ENCODE data around the gene RNLS.
"Not testable (repeated sequence)": the region's sequence is repeated elsewhere in the genome, so short reads cannot be mapped to it uniquely, and the experiment has no call there.

RNLS gene

DNA sequence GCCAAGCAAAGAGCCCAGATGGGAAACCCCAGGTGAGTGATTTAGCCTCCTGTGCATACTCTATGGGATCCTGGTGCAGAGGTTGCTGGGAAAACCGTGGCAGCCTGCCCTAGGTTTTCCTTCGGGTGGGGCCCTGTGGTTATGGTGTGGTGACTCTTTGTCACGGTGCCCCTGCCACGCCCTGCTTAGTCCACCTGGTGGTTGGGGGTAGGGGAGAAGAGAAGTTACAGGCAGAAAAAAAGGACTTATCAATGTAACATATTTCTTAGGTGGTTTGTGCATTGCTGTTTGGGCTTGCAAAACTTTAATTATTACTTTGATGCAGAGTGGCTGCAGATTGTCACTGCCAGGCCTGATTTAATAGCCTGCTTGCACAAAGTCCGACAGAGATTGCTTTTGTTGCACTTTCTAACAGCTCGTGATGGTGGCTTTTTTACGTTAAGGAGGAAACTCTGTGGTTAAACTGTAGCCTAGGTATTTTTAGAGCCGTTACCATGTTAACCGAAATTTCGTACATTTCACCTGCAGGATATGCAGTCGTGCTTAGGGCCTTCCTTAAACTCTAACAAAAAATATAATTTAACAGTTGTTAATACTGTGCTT lies 197.4 kb downstream of the RNLS start:
- peak; percentile 84 to 89 for DNase-seq

DNA sequence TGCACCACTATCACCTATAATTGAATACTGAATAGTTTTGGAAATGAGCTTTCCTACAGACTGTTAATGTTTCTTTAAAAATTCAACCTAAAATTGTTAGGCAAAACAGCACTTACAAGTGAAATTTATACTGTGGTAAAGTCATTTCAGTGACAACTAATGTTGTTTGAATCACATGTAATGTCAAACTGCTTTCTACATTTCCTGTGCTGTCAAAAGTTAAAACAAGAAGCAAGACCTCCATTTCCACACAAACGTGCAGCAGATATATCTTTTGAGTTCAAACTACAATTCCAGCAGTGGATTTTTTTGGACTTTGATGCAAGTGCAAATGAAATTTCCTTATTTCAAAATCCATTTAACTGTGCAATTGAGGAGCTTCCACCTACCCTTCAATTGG lies 199.8 kb downstream of the RNLS start:
- peak in 1 of 2 experiments; percentile 27 for DNase-seq

DNA sequence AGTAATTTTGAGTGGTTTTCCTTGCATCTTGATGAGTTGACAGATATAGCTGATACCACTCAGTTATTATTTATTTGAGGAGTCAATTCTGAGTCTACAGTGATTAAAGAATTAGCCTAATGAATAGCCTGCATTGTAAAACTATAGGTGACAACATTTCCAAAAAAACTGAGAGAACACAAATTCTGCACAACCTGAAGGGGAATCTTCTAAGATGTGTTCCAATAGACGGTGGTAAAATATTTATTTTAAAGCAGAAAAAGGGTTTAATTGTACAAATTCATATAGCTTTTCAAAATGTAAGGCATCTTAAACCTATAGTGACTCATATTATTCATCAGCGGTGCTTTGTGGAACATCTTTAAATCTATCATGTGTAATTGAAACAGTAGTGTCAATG lies 200.4 kb downstream of the RNLS start:
- no peak for DNase-seq

DNA sequence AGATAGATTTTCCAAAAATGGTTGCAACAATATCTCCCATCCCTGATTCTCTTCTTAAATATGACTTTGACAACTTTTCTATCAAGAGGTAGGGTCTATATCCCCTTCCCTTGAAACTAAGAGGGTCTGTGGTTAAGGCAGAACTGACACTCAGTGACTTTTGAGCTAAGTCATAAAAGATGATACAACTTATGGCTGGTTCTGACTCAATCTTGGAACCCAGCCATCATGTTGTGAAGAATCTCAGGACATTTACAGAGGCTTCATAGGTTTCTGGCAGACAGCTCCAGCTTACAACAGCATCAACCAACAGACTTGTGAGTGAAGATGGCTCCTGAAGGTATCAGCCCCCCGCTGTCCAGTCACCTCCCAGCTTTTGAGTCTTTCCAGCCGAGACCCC lies 203.5 kb downstream of the RNLS start:
- DNase-seq = no peak

DNA sequence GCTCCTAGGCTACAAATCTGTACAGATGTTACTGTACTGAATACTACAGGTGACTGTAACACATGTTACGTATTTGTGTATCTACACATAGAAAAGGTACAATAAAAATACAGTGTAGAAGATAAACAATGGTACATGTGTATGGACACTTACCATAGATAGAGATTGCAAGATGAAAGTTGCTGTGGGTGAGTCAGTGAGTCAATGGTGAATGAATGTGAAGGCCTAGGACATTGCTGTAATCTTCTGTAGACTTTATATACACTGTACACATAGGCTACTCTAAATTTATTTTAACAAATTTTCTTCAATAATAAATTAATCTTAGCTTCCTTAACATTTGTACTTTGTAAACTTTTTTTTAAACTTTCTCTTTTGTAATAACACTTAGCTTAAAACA lies 205.6 kb downstream of the RNLS start:
- no peak for DNase-seq

DNA sequence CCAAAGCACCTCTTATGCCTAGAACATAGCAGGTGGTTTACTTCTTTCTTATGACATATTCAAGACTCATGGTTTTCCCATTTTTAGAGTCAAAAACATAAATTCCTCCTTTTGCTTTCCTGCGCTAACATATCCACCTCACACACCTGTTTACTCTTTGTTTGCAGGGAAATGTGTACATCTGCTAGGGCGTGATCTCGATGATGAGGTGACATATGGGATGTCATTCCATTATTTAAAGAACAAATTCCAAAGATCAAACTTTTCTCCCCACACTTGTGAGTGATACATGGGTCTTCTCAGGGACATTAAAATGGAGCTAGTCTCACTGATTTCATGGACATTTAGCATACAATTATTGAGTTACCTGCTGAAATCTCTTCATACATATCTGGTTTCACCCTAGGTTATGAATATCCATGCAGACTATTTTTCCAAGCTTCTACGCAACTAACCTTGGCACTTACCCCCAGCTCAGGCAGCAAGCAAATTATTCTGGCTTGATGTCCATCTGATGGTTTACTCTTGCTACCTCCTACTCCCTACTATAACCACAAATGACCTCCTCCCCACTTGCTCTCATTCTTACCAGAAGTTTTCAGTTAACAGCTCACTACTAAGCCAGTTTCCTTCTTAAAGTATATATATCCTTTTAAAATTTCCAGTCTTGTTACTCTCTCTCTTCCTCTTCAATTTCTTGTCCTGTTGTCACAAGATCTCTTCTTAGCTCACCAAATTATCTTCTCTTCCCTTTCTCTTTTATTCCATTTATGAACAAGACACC lies 208.5 kb downstream of the RNLS start:
- DNase-seq = no peak

DNA sequence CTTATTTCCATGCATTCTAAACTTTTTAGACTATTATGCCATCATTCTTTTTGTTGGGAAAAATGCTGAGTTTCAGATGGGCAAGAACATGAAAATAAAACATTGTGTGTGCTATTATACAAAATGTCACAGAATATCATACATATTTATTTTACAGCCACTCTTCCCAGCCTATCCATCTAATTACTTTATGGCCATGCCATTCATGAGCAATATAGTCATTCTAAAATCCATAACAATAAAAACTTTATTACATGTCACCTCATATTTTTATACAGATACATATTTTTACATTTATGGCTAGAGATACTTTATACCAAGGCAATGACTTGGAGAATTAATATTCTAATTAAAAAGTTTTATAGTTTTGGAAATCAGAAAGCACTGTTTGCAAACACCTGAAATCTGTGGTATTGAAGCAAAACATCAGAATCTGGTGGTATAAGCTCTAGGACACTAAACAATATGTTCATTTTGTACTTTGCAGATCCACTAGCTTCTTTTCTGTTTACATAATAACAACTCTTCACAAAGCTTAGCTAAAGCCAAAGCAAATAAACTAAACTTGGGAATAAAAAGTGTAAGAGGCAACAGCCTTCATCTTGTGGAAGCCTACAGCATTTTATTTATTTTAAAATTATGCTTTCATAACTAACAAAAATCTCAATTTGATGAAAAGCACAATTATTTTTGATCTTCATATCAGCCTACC lies 210.1 kb downstream of the RNLS start:
- no peak for DNase-seq

DNA sequence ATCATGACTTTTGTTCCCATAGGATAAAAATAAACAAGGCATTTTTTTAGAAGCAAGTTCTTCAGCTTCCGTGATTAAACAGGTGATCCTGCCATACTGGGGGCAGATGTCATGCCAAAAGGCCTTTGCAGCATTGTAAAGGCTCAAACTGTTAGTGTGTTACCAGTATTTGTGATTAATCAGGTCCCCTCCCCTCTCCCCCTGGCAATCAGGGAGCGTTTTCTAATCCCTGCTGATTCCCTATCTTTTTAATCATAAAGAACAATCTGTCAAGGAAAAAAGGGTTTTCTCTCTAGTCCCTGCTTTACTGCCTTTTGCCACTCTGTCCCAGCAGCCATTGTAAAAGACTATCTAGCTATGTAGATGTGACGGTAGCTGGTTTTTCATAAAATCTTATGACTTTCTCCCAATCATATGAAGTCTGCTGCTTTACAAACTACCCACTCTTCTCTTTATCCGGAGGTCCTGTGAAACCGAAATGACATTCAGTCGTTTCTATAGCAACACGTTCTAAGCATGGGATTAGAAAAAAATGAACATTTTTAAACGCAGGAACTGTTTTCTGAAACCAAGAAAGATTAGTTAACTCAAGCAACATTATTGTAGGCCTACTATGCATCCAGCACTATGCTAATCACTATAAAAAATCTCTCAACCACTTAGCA lies 210.9 kb downstream of the RNLS start:
- DNase-seq = no peak

DNA sequence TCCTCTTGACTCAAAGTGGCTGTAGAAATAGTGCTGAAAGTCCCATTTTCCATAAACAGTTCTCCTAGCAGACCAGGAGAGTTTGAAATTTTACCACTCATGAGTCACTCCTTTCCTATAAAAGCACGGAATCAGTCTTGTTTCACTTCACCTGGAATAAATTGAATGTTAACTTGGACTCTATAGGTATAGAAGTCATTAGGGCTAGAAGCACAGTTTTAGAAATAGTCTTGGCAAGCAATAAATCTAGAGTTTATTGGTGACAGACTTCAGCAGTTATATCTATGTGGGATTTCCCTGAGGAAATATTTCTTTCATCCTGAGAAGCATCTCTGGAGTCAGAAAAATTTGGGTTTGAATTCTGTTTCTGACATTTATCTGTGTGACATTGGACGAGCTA lies 212.4 kb downstream of the RNLS start:
- no peak for DNase-seq

DNA sequence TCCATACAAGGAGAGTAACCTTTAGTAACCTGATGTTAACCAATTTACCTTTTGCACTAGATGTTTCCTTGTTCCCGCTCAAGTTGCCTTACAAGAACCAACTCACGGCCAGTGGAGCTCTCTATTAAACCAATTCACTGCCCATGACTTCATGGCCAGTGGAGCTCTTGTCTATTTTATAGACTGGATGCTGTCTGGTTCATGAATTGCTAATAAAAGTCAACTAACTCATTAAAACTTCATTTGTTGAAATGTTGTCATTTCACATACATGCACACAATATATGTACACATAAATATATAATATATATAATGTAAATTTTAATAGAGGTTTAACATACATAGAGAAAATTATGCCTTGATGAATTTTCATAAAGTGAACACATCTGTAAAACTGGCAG lies 216.3 kb downstream of the RNLS start:
- DNase-seq = no peak

DNA sequence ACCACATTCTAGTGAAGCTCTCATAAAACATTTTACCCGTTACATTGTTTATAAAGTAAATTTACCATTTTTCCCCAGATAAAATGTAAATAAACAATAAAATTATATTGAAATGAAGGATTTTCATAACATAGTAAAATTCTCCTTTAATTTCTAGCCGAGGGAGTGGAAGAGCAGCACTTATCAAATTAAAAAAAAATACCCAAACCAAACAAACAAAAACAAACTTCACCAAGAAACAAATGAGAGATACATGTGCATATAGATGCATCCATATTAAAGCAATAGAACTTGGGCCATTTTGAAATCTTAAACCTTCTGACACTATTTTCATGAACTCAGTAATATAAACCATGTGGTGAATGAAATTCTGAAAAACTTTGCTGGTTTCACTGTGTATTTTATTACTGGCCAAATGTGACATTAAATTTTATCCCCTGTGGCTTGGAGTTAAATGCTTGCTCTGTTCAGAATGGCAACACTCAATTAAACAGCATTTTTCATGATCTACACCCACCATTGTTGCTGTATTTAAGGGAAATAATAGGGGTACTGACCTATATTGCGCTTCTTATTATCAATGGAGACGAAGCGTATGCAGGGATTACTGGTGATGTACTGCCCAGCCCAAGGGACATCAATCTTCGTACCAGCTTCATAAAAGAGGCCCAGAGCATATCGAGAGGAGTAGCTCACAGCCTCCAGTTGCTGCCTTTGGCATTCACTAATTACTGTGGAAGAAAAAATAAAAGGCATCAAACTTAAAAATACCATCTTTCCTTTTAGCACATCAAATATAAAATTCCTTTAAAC lies 220.9 kb downstream of the RNLS start:
- DNase-seq = no peak

DNA sequence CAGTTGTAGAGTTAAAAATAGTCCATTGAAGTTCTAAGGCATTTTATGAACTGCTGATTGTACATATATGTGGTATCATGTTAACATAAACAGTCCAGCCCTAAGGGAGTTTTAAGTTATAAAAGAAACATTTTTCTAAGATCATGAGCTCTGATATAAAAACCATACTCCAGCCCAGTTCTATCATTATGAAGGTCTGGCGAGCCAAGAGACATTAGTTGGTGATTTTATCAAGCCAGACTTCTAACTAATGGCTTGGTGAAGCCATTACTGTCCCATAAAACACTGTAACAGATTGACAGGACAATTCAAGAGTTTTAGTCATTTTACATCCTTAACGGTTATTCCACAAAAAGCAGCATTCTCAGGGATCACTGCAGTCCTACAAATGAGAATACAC lies 221.6 kb downstream of the RNLS start:
- no peak for DNase-seq

DNA sequence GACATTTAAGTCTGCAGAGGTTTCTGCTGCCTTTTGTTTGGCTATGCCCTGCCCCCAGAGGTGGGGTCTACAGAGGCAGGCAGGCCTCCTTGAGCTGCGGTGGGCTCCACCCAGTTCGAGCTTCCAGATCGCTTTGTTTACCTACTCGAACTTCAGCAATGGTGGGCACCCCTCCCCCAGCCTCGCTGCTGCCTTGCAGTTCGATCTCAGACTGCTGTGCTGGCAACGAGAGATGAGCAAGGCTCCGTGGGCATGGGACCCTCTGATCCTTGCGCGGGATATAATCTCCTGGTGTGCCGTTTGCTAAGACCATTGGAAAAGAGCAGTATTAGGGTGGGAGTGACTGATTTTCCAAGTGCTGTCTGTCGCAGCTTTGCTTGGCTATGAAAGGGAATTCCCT lies 227.4 kb downstream of the RNLS start:
- not testable (repeated sequence) for DNase-seq

DNA sequence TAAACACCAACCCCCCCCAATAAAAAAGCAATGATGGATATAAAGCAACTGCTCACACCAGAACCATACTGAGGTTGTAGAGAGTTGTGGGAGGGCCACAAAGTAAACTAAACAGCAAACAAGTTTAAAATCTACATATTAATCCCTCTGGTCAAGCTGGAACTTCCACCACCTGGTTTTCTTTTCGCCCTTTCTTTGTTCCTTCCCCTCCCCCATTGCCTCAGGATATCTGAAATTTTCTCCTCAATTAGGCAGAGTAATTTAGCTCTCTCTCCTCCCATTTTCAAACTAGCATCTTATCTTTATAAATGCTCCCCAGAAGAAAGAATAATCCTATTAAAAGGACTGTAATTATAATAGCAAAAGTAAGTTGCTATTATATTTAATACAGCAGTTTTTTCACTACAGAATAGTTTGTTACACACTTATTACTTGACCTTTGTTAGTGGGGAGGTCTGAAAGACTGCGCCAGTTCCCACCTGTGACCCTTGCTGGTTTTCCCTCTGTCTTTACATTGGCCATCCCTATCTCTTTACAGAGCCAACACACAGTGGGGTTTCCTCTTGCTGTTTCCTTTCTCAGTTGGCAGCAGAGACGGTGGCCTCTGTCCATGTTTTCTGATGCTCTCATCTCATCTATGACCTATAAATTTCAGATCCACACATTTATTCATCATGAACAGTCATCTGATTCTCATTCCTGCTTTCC lies 235.4 kb downstream of the RNLS start:
- no peak for DNase-seq

DNA sequence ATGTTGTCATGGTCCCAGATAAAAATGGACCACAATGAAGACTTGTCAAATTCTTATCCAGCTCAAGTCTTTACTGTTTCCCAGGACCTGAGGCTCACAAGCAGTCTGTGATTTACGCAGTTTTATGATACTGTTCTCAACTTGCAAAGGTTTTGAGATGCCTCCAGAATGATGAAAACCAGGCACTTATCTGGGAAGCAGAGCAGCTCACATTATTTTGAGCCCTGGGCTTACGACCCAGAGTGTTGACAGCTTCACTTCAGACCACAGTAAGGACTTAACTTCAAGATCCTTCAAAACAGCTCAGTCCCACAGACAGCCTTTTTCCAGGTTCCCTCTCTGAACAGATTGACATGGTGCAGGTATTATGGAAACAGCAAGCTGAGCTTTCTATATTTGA lies 236.1 kb downstream of the RNLS start:
- no peak for DNase-seq

DNA sequence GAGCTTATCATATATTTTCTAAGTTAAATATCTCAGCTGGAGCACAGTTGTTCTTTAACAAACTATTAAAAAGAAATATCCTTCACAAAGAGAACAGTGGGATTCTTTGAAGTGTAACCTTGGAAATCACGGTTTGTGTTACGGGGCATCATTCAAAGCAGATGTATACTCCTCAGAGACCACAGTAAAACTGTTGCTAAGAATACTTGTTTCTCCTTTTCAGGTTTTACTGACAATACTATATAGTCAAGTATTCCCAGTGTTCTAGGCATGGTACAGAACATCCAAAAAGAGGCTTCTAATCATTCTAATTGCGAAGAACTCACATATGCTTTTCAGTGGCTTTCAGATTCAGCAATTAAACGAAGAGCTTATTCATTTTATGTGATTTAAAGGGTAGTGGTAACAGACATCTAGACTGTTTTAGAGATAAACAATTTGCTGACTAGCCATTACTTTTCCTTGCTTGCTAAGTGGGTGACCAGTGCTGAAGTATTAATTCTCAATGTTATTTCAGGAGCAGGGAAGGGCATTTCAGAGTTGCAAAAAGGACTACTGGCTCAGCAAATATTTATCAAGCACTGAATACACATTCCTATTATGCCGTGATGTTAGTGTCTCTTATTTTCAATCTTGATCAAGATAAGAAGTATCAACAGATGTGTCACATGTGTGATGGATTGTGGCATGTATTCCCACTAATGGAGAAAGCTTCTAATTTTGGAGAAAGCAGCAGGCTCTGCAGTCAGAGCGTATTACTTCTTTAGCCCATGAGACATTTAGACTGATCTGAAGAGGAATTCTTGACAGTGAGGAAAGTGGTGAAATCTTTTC lies 236.8 kb downstream of the RNLS start:
- no peak for DNase-seq

DNA sequence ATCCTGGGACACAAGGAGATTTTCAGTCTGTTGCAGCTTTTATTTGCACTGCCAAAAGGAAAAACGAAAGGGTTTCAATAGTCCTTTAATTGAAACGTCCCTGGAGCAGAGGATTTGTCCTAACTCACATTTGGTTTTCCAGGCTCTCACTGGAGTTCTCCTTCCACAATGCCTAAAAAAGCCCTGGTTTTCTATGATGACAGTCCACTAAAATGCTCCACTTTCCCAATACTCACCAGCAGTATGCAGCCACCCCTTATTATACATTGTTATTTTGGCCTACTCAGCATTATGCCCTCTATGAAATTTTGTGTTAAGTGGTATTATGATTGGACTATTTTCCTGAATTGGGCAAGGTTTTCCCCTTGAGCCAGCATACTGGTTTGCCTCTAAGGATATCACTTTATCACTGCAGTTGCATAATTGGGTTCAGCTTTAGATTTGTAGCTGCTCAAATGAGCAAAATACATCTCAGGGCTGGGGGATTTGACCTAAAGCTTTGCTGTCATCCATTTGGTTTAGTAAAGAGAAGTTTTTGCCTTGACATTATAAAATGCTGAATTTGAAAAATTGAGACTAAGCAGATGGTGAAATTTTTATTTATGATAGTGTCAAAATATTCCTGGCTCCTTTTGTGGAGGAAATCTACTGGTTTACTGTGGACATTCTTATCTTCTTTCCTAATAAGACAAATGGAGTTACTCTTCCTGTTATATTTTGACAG lies 239.2 kb downstream of the RNLS start:
- DNase-seq = no peak

DNA sequence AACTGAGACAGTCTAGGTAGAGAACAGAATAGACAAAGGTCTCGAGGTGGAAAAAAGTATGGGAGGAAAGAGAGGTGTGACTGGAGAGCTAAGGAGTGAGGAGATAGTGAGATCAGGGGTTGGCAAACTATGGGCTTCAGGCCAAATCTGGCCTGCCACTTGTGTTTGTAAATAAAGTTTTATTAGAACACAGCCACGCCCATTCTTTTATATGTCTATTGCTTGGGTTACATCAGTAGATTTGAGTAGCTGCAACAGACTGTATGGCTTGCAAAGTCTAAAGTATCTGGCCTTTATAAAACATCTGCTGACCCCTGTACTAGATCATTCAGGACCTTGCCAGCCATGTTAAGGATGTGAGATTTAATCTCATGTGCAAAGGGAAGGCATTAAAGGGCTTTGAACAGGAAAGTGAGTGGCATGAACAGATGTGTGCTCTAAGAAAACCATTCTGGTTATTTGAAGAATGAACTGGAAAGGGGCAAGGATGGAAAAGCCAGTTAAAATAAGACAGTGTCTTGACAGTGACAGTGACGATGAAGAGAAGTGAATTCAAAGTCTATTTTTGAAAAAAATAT lies 240.3 kb downstream of the RNLS start:
- no peak for DNase-seq

DNA sequence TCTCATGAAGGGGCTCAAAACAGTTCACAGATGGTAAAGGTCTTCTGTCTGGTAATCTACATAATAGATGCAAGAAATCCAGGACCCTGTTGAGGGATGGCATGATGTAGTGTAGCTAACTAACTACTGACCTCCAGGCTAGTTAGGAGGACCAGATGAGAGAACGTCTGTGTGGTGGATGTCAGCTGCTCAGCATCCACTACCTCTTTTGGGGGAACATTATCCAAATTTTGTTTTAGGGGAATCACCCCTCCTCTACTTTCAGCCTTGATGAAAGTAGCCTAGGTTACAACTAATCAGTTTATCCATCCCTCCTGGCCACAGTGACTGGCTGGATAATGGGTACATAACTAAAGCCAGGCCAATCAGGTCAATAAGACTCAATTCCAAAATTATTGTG lies 246.0 kb downstream of the RNLS start:
- no peak for DNase-seq

DNA sequence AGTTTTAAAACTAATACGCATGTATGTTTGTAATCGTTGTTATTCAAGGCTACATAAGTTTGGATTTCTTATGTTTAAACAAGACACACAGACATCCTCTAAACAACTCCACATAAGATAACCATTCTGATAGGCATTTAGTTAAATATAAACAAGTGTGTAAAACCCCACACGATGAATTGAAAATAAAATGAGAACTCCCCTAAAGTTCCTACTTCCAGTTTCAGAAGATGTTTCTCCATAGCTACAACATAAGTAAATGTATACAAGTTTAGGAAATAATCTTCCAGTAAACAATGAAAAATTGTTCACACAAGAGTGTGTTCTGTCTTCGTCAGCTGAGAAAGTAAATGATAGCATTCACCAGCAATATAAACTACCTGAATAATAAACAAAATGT lies 246.8 kb downstream of the RNLS start:
- DNase-seq = no peak
